Epithelial cell of esophagus (primary cell): ENCODE results near the gene PTGES2.

Source experiments
- DNase-seq: peaks from one replicate; pipeline ENCODE4 v3.0.0; 2010; ENCODE audit warnings: low read depth
- H3K4me3 ChIP-seq: 2 replicates; pipeline ENCODE4 v1.5.1; 2011; ENCODE audit warnings: mild to moderate bottlenecking, low read length, control low read depth
- CTCF ChIP-seq: IDR thresholded peaks from 2 replicates; pipeline ENCODE4 v1.5.1; 2011; ENCODE audit warnings: low read depth, mild to moderate bottlenecking, low read length, control low read depth, inconsistent platforms; ENCODE audit not compliant: insufficient read depth; ENCODE audit errors: missing control alignments

The PTGES2 gene

GRCh38 chr9:128121466-128121810 is 6.1 kb downstream of the PTGES2 start:
- TF ChIP-seq CTCF: no peak
- H3K4me3 ChIP-seq: no peak overlapping the region
- no peak for DNase-seq

GRCh38 chr9:128120741-128121465 is 6.6 kb downstream of the PTGES2 start:
- no peak for TF ChIP-seq CTCF
- DNase-seq: no peak
- no peak overlapping the region for H3K4me3 ChIP-seq

GRCh38 chr9:128120061-128120740 is 7.3 kb downstream of the PTGES2 start:
- no peak for DNase-seq
- no peak for TF ChIP-seq CTCF
- no peak overlapping the region for H3K4me3 ChIP-seq

GRCh38 chr9:128118971-128119665 is 8.4 kb downstream of the PTGES2 start:
- no peak for TF ChIP-seq CTCF
- DNase-seq: no peak
- H3K4me3 ChIP-seq: no peak overlapping the region

GRCh38 chr9:128118472-128118857 is 9.1 kb downstream of the PTGES2 start:
- no peak for TF ChIP-seq CTCF
- no peak overlapping the region for H3K4me3 ChIP-seq
- DNase-seq: peak; percentile 26

- H3K4me3 ChIP-seq: no peak overlapping the region
- DNase-seq: peak; percentile 85
- TF ChIP-seq CTCF: peak; percentile 100
These were observed 9.7 kb downstream of the PTGES2 start for GRCh38 chr9:128117613-128118471.
